DND-41 (cell line): ENCODE measurements around the gene GALNT1.

Experiments used
- CTCF ChIP-seq: IDR thresholded peaks from 2 replicates; pipeline ENCODE4 v1.5.1; 2012; ENCODE audit warnings: borderline replicate concordance, low read length, moderate library complexity, mild to moderate bottlenecking; ENCODE audit not compliant: poor library complexity, severe bottlenecking; ENCODE audit errors: extremely low read depth
- EZH2 ChIP-seq: IDR thresholded peaks from 3 replicates; pipeline ENCODE4 v1.6.1; 2012; ENCODE audit warnings: borderline replicate concordance, low read depth, mild to moderate bottlenecking, moderate library complexity, low read length, inconsistent platforms; ENCODE audit not compliant: severe bottlenecking

- TF ChIP-seq CTCF, result no peak
- no peak for TF ChIP-seq EZH2
Measured at GRCh38 chr18:35625232-35625631, 43.7 kb downstream of the GALNT1 start.
